Fibroblast of lung (primary cell): ENCODE results near the gene POLR1B. TPM values are rescaled to one million over a fixed set of nuclear protein-coding genes. Genes with fewer than 3 reads are reported as not detected.

Source experiments
- DNase-seq, 2 donors: peaks; one replicate each; pipeline versions ENCODE4 v3.0.0 to v3.0.0-alpha.2; 2010; ENCODE audit warnings: low read depth in 2 of 2
- H2AFZ ChIP-seq: 2 replicates; pipeline ENCODE4 v1.5.1; 2012; ENCODE audit warnings: low read length, control low read depth, inconsistent platforms
- H3K27ac ChIP-seq: 2 replicates; pipeline ENCODE4 v1.5.1; 2011; ENCODE audit warnings: low read length, control low read depth; ENCODE audit not compliant: insufficient read depth
- H3K27me3 ChIP-seq: 2 replicates; pipeline ENCODE4 v1.5.1; 2011; ENCODE audit warnings: mild to moderate bottlenecking, low read length; ENCODE audit not compliant: control insufficient read depth, insufficient read depth
- H3K36me3 ChIP-seq: 2 replicates; pipeline ENCODE4 v1.5.1; 2011; ENCODE audit warnings: low read length; ENCODE audit not compliant: control insufficient read depth, insufficient read depth
- H3K4me1 ChIP-seq: 2 replicates; pipeline ENCODE4 v1.5.1; 2011; ENCODE audit warnings: low read length; ENCODE audit not compliant: control insufficient read depth, insufficient read depth; ENCODE audit errors: extremely low read depth
- H3K4me2 ChIP-seq: 2 replicates; pipeline ENCODE4 v1.5.1; 2011; ENCODE audit warnings: low read length, control low read depth; ENCODE audit not compliant: insufficient read depth; ENCODE audit errors: extremely low read depth
- H3K4me3 ChIP-seq, 4 experiments: fragments of 200-600 bp in 1 of 4; sonication (generic) in 1 of 4; replicated peaks in 1 of 4; 2 replicates each; pipeline ENCODE4 v1.5.1; 2011 to 2016; ENCODE audit warnings: low read length in 4 of 4, low read depth in 3 of 4, mild to moderate bottlenecking in 3 of 4, control low read depth in 2 of 4, inconsistent platforms in 1 of 4, mixed read lengths in 1 of 4; ENCODE audit not compliant: insufficient read depth in 1 of 4; ENCODE audit errors: control extremely low read depth in 1 of 4
- H3K79me2 ChIP-seq: 2 replicates; pipeline ENCODE4 v1.5.1; 2012; ENCODE audit warnings: mild to moderate bottlenecking, low read length, inconsistent platforms; ENCODE audit not compliant: control insufficient read depth, insufficient read depth
- H3K9ac ChIP-seq: 2 replicates; pipeline ENCODE4 v1.5.1; 2011; ENCODE audit warnings: mild to moderate bottlenecking, low read length, control low read depth; ENCODE audit not compliant: insufficient read depth
- H3K9me3 ChIP-seq: 2 replicates; pipeline ENCODE4 v1.5.1; 2012; ENCODE audit warnings: low read depth, low read length; ENCODE audit not compliant: control insufficient read depth, insufficient read depth
- H4K20me1 ChIP-seq: 2 replicates; pipeline ENCODE4 v1.5.1; 2011; ENCODE audit warnings: low read length; ENCODE audit not compliant: control insufficient read depth, insufficient read depth; ENCODE audit errors: extremely low read depth
- CTCF ChIP-seq, 2 donors: IDR thresholded peaks in 1 of 2; conservative IDR thresholded peaks in 1 of 2; 1 replicate in 1 of 2; 2 replicates in 1 of 2; pipeline ENCODE4 v1.5.1; 2011 to 2012; ENCODE audit warnings: low read length in 2 of 2, control low read depth in 1 of 2, inconsistent platforms in 1 of 2, low read depth in 1 of 2, mild to moderate bottlenecking in 1 of 2
- EZH2 ChIP-seq: IDR thresholded peaks from 2 replicates; pipeline ENCODE4 v1.5.1; 2012; ENCODE audit warnings: low read length, control low read depth, mild to moderate bottlenecking; ENCODE audit errors: missing control alignments
- polyA plus RNA-seq, 2 donors: library from polyadenylated mRNA; depleted of rRNA in 1 of 2; stranded (reverse) in 1 of 2; unstranded in 1 of 2; fragments of >200 nt; gene quantifications; 2 replicates each; pipeline ENCODE4 v1.2.1, GENCODE V29; 2011 to 2012; ENCODE audit warnings: missing spikeins in 1 of 2
- total RNA-seq: library from RNA; depleted of rRNA; stranded (reverse); fragments of >200 nt; gene quantifications from 2 replicates; pipeline ENCODE4 v1.2.1, GENCODE V29; 2014

The POLR1B gene
- total and polyA plus RNA-seq, 2 donors (not counting 1 experiment from before 2014, with no cell fraction given) = 12.2 to 15.5 TPM

GRCh38 chr2:112600634-112601033 lies 58.4 kb downstream of the POLR1B start:
- H3K4me2 ChIP-seq = peak overlapping the region; percentile 66

GRCh38 chr2:112601754-112602153 lies 59.5 kb downstream of the POLR1B start:
- no peaks in the 10 kb centered on the region for H4K20me1 ChIP-seq
- no peak for TF ChIP-seq EZH2
- no peak for TF ChIP-seq CTCF (conservative IDR thresholded peaks at IDR 0.05 in 1 of 2, IDR thresholded peaks at IDR 0.05 in 1 of 2; ENCODE audit: low read depth in 1 of 2, low read length in 2 of 2)
- no peaks in the 10 kb centered on the region for H3K9me3 ChIP-seq
- no peaks in the 10 kb centered on the region for H3K27me3 ChIP-seq
- peaks cover 4% of the 10 kb centered on the region for H3K4me1 ChIP-seq
- no peak overlapping the region for H3K4me3 ChIP-seq
- DNase-seq = no peak
- H2AFZ ChIP-seq = no peak overlapping the region
- no peaks in the 10 kb centered on the region for H3K36me3 ChIP-seq
- no peak overlapping the region for H3K4me2 ChIP-seq
- no peak overlapping the region for H3K9ac ChIP-seq
- H3K79me2 ChIP-seq = no peaks in the 10 kb centered on the region
- no peak overlapping the region for H3K27ac ChIP-seq

More at GRCh38 chr2:112600634-112601033, 58.4 kb downstream of the POLR1B start:
- Histone ChIP-seq H3K79me2 (no peaks in the 10 kb centered on the region), H3K4me3 (no peak overlapping the region), H3K9me3 (no peaks in the 10 kb centered on the region), H3K27me3 (no peaks in the 10 kb centered on the region), H3K36me3 (no peaks in the 10 kb centered on the region), H4K20me1 (no peaks in the 10 kb centered on the region), H3K9ac (no peak overlapping the region), H2AFZ (no peak overlapping the region), H3K27ac (no peak overlapping the region), H3K4me1 (no peaks in the 10 kb centered on the region)
- TF ChIP-seq CTCF (conservative IDR thresholded peaks at IDR 0.05 in 1 of 2, IDR thresholded peaks at IDR 0.05 in 1 of 2; ENCODE audit: low read depth in 1 of 2, low read length in 2 of 2) (no peak), EZH2 (no peak)
- DNase-seq = no peak

- no peak overlapping the region for H3K27ac ChIP-seq
- H3K9ac ChIP-seq = no peak overlapping the region
- H3K79me2 ChIP-seq = no peaks in the 10 kb centered on the region
- no peak for DNase-seq
- H3K36me3 ChIP-seq = no peaks in the 10 kb centered on the region
- H3K4me3 ChIP-seq = no peak overlapping the region
- H3K9me3 ChIP-seq = no peaks in the 10 kb centered on the region
- H3K4me1 ChIP-seq = peaks cover 6% of the 10 kb centered on the region
- H2AFZ ChIP-seq = no peak overlapping the region
- H3K4me2 ChIP-seq = no peak overlapping the region
- no peaks in the 10 kb centered on the region for H3K27me3 ChIP-seq
- TF ChIP-seq CTCF (conservative IDR thresholded peaks at IDR 0.05 in 1 of 2, IDR thresholded peaks at IDR 0.05 in 1 of 2; ENCODE audit: low read depth in 1 of 2, low read length in 2 of 2) = no peak
- TF ChIP-seq EZH2 = no peak
- H4K20me1 ChIP-seq = no peaks in the 10 kb centered on the region
These were observed 60.7 kb downstream of the POLR1B start for GRCh38 chr2:112602917-112603316.
